ENCODE measurements around the gene ANKRD50. TPM values are rescaled to one million over a fixed set of nuclear protein-coding genes. Genes with fewer than 3 reads are reported as not detected.
A peak's percentile ranks its signal among the peaks of the same experiment; 100 is the strongest.

Gene ANKRD50
- total RNA-seq, 2 donors from 2014 or later: 8.2 to 11.7 TPM

DNA sequence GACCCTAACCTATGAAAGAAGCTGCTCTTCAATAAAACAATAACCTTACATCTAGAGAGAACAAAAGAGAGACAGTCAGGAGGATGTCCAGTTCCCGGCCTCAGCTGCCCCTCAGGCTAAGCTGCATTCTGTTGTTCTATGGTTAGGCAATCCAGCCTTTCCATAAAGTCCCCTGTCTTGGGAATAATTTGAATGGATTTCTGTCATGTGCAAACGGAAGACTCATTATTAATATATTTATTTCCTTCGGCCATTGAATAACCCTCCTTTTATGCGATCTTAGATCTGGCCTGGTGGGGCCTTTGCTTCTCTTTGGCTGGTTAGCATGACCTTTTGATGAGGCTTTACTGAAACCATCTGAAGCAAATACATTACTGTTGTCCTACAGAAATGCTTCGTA is 80.1 kb downstream of the ANKRD50 start:
- Histone ChIP-seq H3K4me3 (no peak overlapping the region), H3K27ac (no peak overlapping the region), H3K36me3 (no peaks in the 10 kb centered on the region), H3K27me3 (no peaks in the 10 kb centered on the region), H3K9me3 (no peaks in the 10 kb centered on the region), H3K4me1 (no peaks in the 10 kb centered on the region)
- TF ChIP-seq, protein P1, sequence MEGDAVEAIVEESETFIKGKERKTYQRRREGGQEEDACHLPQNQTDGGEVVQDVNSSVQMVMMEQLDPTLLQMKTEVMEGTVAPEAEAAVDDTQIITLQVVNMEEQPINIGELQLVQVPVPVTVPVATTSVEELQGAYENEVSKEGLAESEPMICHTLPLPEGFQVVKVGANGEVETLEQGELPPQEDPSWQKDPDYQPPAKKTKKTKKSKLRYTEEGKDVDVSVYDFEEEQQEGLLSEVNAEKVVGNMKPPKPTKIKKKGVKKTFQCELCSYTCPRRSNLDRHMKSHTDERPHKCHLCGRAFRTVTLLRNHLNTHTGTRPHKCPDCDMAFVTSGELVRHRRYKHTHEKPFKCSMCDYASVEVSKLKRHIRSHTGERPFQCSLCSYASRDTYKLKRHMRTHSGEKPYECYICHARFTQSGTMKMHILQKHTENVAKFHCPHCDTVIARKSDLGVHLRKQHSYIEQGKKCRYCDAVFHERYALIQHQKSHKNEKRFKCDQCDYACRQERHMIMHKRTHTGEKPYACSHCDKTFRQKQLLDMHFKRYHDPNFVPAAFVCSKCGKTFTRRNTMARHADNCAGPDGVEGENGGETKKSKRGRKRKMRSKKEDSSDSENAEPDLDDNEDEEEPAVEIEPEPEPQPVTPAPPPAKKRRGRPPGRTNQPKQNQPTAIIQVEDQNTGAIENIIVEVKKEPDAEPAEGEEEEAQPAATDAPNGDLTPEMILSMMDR (IDR thresholded peaks at IDR 0.05): no peak
- DNase-seq (ENCODE audit: low spot score): no peak

DNA sequence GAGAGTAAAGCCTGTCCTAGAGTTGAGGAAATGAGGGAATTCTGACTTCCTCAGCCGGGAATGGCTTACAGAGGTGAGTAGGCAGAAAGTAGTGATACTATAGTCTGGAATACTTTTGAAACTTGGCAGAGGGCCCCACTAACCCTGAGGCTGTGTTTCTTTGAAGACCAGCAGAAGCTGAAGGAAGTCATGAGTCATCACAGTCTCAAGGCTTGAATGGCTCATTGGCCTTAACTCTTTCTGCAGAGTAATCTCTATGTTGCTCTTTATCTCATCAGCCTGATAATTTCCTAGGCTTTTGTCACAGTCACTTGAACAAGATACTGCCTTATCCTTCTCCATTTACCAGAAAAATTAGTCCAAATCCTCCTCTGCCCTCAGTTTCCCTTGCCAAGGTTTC is 80.8 kb downstream of the ANKRD50 start:
- peak; percentile 73 for DNase-seq (ENCODE audit: low spot score)
- no peak overlapping the region for H3K27ac ChIP-seq

DNA sequence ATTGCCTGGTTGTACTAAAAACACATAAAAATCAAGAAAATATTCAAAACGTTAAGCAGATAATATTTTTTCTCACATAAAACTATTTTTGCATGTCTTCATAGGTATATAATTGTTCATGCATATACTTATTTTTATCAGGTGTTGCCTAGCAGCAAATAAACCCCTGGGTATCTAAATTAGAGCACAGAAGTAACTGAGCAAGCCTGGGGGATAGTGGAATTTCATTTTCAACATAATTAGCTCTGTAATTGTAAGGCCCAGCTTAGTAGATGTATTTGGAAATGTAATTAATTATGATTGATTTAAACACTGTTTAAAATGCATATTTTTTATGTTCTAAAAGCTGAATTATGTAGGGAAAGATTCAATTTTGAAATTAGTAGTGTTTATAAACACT is 82.9 kb downstream of the ANKRD50 start:
- H3K4me1 ChIP-seq: no peaks in the 10 kb centered on the region
- no peaks in the 10 kb centered on the region for H3K36me3 ChIP-seq
- no peaks in the 10 kb centered on the region for H3K27me3 ChIP-seq
- no peak overlapping the region for H3K4me3 ChIP-seq
- no peaks in the 10 kb centered on the region for H3K9me3 ChIP-seq
- TF ChIP-seq, protein P1 (IDR thresholded peaks at IDR 0.05): no peak
- no peak overlapping the region for H3K27ac ChIP-seq
- no peak for DNase-seq (ENCODE audit: low spot score)

More for the DNA sequence above, 80.8 kb downstream of the ANKRD50 start:
- H3K9me3 ChIP-seq: no peaks in the 10 kb centered on the region
- H3K4me3 ChIP-seq: no peak overlapping the region
- H3K27me3 ChIP-seq: no peaks in the 10 kb centered on the region
- TF ChIP-seq, protein P1 (IDR thresholded peaks at IDR 0.05): no peak
- no peaks in the 10 kb centered on the region for H3K36me3 ChIP-seq
- no peaks in the 10 kb centered on the region for H3K4me1 ChIP-seq
